Trophoblast cell (in vitro differentiated cells and primary cell): Measurements from ENCODE around the gene GPR137.

Experiments used
- DNase-seq, 2 donors: peaks; one replicate each; pipeline ENCODE4 v3.0.0-alpha.2; 2016
- H2AFZ ChIP-seq: 2 replicates; pipeline ENCODE4 v1.6.1; 2013; ENCODE audit warnings: low read length, moderate library complexity, mild to moderate bottlenecking; ENCODE audit not compliant: insufficient read depth, poor library complexity
- H2AK5ac ChIP-seq: 2 replicates; pipeline ENCODE4 v1.6.1; 2013; ENCODE audit warnings: mild to moderate bottlenecking, low read length
- H2BK120ac ChIP-seq: 2 replicates; pipeline ENCODE4 v1.6.1; 2013; ENCODE audit warnings: low read length, mild to moderate bottlenecking, moderate library complexity; ENCODE audit not compliant: insufficient read depth, poor library complexity
- H2BK12ac ChIP-seq: 2 replicates; pipeline ENCODE4 v1.6.1; 2013; ENCODE audit warnings: mild to moderate bottlenecking, low read length, moderate library complexity
- H2BK5ac ChIP-seq: 2 replicates; pipeline ENCODE4 v1.6.1; 2013; ENCODE audit warnings: low read length, low read depth, moderate library complexity, mild to moderate bottlenecking; ENCODE audit not compliant: poor library complexity
- H3K14ac ChIP-seq: 2 replicates; pipeline ENCODE4 v1.6.1; 2013; ENCODE audit warnings: mild to moderate bottlenecking, low read length
- H3K18ac ChIP-seq: 2 replicates; pipeline ENCODE4 v1.6.1; 2013; ENCODE audit warnings: mild to moderate bottlenecking, low read length
- H3K23ac ChIP-seq: 2 replicates; pipeline ENCODE4 v1.6.1; 2013; ENCODE audit warnings: low read length
- H3K27ac ChIP-seq: 2 replicates; pipeline ENCODE4 v1.5.1; 2013; ENCODE audit warnings: low read depth, mild to moderate bottlenecking, inconsistent platforms, low read length, moderate library complexity
- H3K27me3 ChIP-seq: 2 replicates; pipeline ENCODE4 v1.6.1; 2013; ENCODE audit warnings: inconsistent platforms, mild to moderate bottlenecking, low read length, moderate library complexity; ENCODE audit not compliant: insufficient read depth
- H3K36me3 ChIP-seq, 2 experiments: 1 replicate in 1 of 2; 2 replicates in 1 of 2; pipeline ENCODE4 v1.6.1; 2013; ENCODE audit warnings: low read length in 2 of 2, mild to moderate bottlenecking in 2 of 2, moderate library complexity in 1 of 2; ENCODE audit not compliant: insufficient read depth in 2 of 2, control insufficient read depth in 1 of 2
- H3K4ac ChIP-seq: 2 replicates; pipeline ENCODE4 v1.6.1; 2013; ENCODE audit warnings: low read depth, mild to moderate bottlenecking, low read length, moderate library complexity
- H3K4me1 ChIP-seq, 2 experiments: 1 replicate in 1 of 2; 2 replicates in 1 of 2; pipeline ENCODE4 v1.6.1; 2013; ENCODE audit warnings: low read length in 2 of 2, mild to moderate bottlenecking in 2 of 2, moderate library complexity in 1 of 2; ENCODE audit not compliant: insufficient read depth in 2 of 2, control insufficient read depth in 1 of 2
- H3K4me2 ChIP-seq: 2 replicates; pipeline ENCODE4 v1.6.1; 2013; ENCODE audit warnings: inconsistent platforms, mild to moderate bottlenecking, low read length, moderate library complexity
- H3K4me3 ChIP-seq: 2 replicates; pipeline ENCODE4 v1.5.1; 2013; ENCODE audit warnings: mild to moderate bottlenecking, low read depth, low read length, inconsistent platforms
- H3K79me1 ChIP-seq: one replicate; pipeline ENCODE4 v1.6.1; 2013; ENCODE audit warnings: low read length
- H3K79me2 ChIP-seq: 2 replicates; pipeline ENCODE4 v1.6.1; 2013; ENCODE audit warnings: low read length, mild to moderate bottlenecking; ENCODE audit not compliant: control insufficient read depth, insufficient read depth, poor library complexity
- H3K9ac ChIP-seq: 2 replicates; pipeline ENCODE4 v1.6.1; 2013; ENCODE audit warnings: mild to moderate bottlenecking, low read length
- H3K9me3 ChIP-seq: 2 replicates; pipeline ENCODE4 v1.6.1; 2013; ENCODE audit warnings: low read depth, mild to moderate bottlenecking, control low read depth, inconsistent platforms, low read length; ENCODE audit not compliant: insufficient read depth
- H4K12ac ChIP-seq: 2 replicates; pipeline ENCODE4 v1.6.1; 2013; ENCODE audit warnings: low read depth, mild to moderate bottlenecking, low read length, moderate library complexity
- H4K8ac ChIP-seq: 2 replicates; pipeline ENCODE4 v1.6.1; 2013; ENCODE audit warnings: low read depth, mild to moderate bottlenecking, low read length, moderate library complexity
- H4K91ac ChIP-seq: one replicate; pipeline ENCODE4 v1.6.1; 2013; ENCODE audit warnings: low read depth, mild to moderate bottlenecking, low read length, moderate library complexity
- WGBS: extraction: QIAGEN DNeasy Blood & Tissue Kit; methylation state at CpG from one replicate; pipeline ENCODE4 v1.1.7; 2013; ENCODE audit warnings: missing lambda C conversion rate; ENCODE audit not compliant: insufficient read length, insufficient coverage; ENCODE audit errors: extremely low coverage; 5-methylcytosine and 5-hydroxymethylcytosine counted together

Gene GPR137

DNA sequence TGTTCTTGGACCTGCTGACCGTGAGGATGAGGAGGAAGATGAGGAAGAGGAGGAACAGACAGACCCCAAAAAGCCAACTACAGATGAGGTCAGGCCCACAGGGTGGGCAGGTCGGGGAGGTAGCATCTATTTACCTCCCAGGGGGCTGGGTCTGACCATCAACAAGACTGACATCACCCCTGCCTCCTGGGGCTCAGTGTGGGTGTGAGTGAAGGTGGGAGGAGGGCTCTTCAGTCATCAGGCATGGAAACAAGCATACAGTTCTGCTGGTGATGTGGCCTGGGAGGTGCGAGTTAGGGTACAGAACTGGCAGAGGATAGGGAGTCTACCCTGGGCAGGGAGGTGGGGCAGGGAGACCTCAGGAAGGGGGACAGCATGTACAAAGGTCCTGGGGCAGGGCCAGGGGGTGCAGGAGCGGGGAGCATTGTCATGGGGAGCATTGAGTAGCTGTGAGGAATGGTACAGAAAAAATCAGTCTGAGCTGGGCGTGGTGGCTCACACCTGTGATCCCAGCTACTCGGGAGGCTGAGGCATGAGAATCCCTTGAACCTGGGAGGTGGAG lies 25.4 kb upstream of the GPR137 start:
- peaks cover 75 to 83% of the 10 kb centered on the region in 2 experiments for H3K36me3 ChIP-seq
- no peak overlapping the region for H4K8ac ChIP-seq
- H2BK5ac ChIP-seq = no peak overlapping the region
- H3K4me3 ChIP-seq = no peak overlapping the region
- H4K91ac ChIP-seq = no peak overlapping the region
- peaks cover 14% of the 10 kb centered on the region for H3K79me1 ChIP-seq
- no peak overlapping the region for H2BK12ac ChIP-seq
- no peak overlapping the region for H3K14ac ChIP-seq
- WGBS = no CpG with 5 or more reads among the region's 6 CpGs
- no peak overlapping the region for H3K23ac ChIP-seq
- H3K27ac ChIP-seq = no peak overlapping the region
- no peak overlapping the region for H4K12ac ChIP-seq
- H2BK120ac ChIP-seq = no peak overlapping the region
- DNase-seq = no peak
- peaks cover 4% of the 10 kb centered on the region for H3K9me3 ChIP-seq
- peaks cover 23 to 28% of the 10 kb centered on the region in 2 experiments for H3K4me1 ChIP-seq
- no peak overlapping the region for H2AK5ac ChIP-seq
- no peak overlapping the region for H2AFZ ChIP-seq
- no peaks in the 10 kb centered on the region for H3K79me2 ChIP-seq
- H3K9ac ChIP-seq = no peak overlapping the region
- H3K4ac ChIP-seq = no peak overlapping the region
- H3K4me2 ChIP-seq = no peak overlapping the region
- H3K27me3 ChIP-seq = no peaks in the 10 kb centered on the region
- no peak overlapping the region for H3K18ac ChIP-seq

- Histone ChIP-seq H3K14ac (no peak overlapping the region), H3K4me1 (peaks cover 23 to 28% of the 10 kb centered on the region in 2 experiments), H3K4me3 (no peak overlapping the region), H3K27me3 (no peaks in the 10 kb centered on the region), H4K12ac (no peak overlapping the region), H3K4ac (no peak overlapping the region), H3K9me3 (peaks cover 4% of the 10 kb centered on the region), H3K79me2 (no peaks in the 10 kb centered on the region), H4K8ac (no peak overlapping the region), H2BK5ac (no peak overlapping the region), H3K36me3 (peaks cover 75 to 84% of the 10 kb centered on the region in 2 experiments), H3K23ac (no peak overlapping the region), H3K4me2 (no peak overlapping the region), H2AK5ac (no peak overlapping the region), H2BK12ac (no peak overlapping the region), H3K27ac (no peak overlapping the region), H3K79me1 (peaks cover 14% of the 10 kb centered on the region), H3K18ac (no peak overlapping the region), H2BK120ac (no peak overlapping the region), H2AFZ (no peak overlapping the region), H3K9ac (no peak overlapping the region), H4K91ac (no peak overlapping the region)
- WGBS = no CpG with 5 or more reads among the region's 18 CpGs
- no peak for DNase-seq
Measured at GRCh38 chr11:64261556-64262080, 24.0 kb upstream of the GPR137 start.

GRCh38 chr11:64262271-64263002 lies 23.2 kb upstream of the GPR137 start:
- no peak for DNase-seq
- peak overlapping the region; percentile 59 for H3K27ac ChIP-seq
- peak overlapping the region; percentile 31 for H3K18ac ChIP-seq
- no peak overlapping the region for H2AFZ ChIP-seq
- peaks cover 4% of the 10 kb centered on the region for H3K9me3 ChIP-seq
- H3K79me2 ChIP-seq = no peaks in the 10 kb centered on the region
- no peak overlapping the region for H2BK120ac ChIP-seq
- H3K4me3 ChIP-seq = no peak overlapping the region
- no CpG with 5 or more reads among the region's 42 CpGs for WGBS
- H4K91ac ChIP-seq = peak overlapping the region; percentile 28
- peak overlapping the region; percentile 42 for H2AK5ac ChIP-seq
- peaks cover 23 to 28% of the 10 kb centered on the region in 2 experiments for H3K4me1 ChIP-seq
- H3K14ac ChIP-seq = no peak overlapping the region
- H3K79me1 ChIP-seq = peaks cover 14% of the 10 kb centered on the region
- no peak overlapping the region for H4K12ac ChIP-seq
- H3K4ac ChIP-seq = no peak overlapping the region
- no peaks in the 10 kb centered on the region for H3K27me3 ChIP-seq
- no peak overlapping the region for H4K8ac ChIP-seq
- H3K23ac ChIP-seq = no peak overlapping the region
- peaks cover 77 to 85% of the 10 kb centered on the region in 2 experiments for H3K36me3 ChIP-seq
- no peak overlapping the region for H2BK5ac ChIP-seq
- H3K4me2 ChIP-seq = no peak overlapping the region
- peak overlapping the region; percentile 44 for H2BK12ac ChIP-seq
- no peak overlapping the region for H3K9ac ChIP-seq

- H3K27ac ChIP-seq = peak overlapping the region; percentile 59
- peak overlapping the region; percentile 25 for H4K91ac ChIP-seq
- no peak overlapping the region for H2BK5ac ChIP-seq
- no peaks in the 10 kb centered on the region for H3K79me2 ChIP-seq
- H3K27me3 ChIP-seq = no peaks in the 10 kb centered on the region
- peak overlapping the region; percentile 13 for H4K8ac ChIP-seq
- H3K4me2 ChIP-seq = no peak overlapping the region
- no peak overlapping the region for H3K23ac ChIP-seq
- H3K9me3 ChIP-seq = peaks cover 4% of the 10 kb centered on the region
- H4K12ac ChIP-seq = no peak overlapping the region
- H3K9ac ChIP-seq = no peak overlapping the region
- H3K36me3 ChIP-seq = peaks cover 78 to 81% of the 10 kb centered on the region in 2 experiments
- H3K14ac ChIP-seq = peak overlapping the region; percentile 15
- no peak overlapping the region for H2AFZ ChIP-seq
- no peak overlapping the region for H2BK120ac ChIP-seq
- H3K4ac ChIP-seq = peak overlapping the region; percentile 1
- no peak for DNase-seq
- peak overlapping the region; percentile 55 for H3K18ac ChIP-seq
- WGBS = no CpG with 5 or more reads among the region's 29 CpGs
- peaks cover 28 to 33% of the 10 kb centered on the region in 2 experiments for H3K4me1 ChIP-seq
- peak overlapping the region; percentile 24 for H2BK12ac ChIP-seq
- H3K4me3 ChIP-seq = no peak overlapping the region
- peaks cover 14% of the 10 kb centered on the region for H3K79me1 ChIP-seq
- H2AK5ac ChIP-seq = peak overlapping the region; percentile 10
Measured at GRCh38 chr11:64263021-64263946, 22.4 kb upstream of the GPR137 start.
